GM12878 (cell line): ENCODE results near the gene MVB12B. TPM values are rescaled to one million over a fixed set of nuclear protein-coding genes. Genes with fewer than 3 reads are reported as not detected.

ENCODE experiments used
- ATAC-seq: fragments of 200-7000 bp; cut with Tn5 transposase; 3 replicates; pipeline ENCODE4 v1.9.1; 2020; ENCODE audit warnings: mild to moderate bottlenecking, moderate library complexity
- BruUV-seq: library from RNA; stranded (reverse); fragments of 400-500 nt; replicated peaks from 2 replicates; lab custom pipeline; 2021; lab: Mats Ljungman, UMichigan
- CTCF ChIA-PET: fragments of 300-600 bp; sonication (Branson Sonifier 250); formaldehyde crosslinking; extraction: SDS; loops from one replicate; lab custom pipeline; 2021; ENCODE audit warnings: inconsistent platforms; lab: Yijun Ruan, JAX
- POLR2A ChIA-PET: fragments of 350-600 bp; formaldehyde crosslinking; extraction: SDS; loops from one replicate; lab custom pipeline; 2021; ENCODE audit warnings: inconsistent platforms; lab: Charles Lee
- RAD21 ChIA-PET: fragments of 300-600 bp; sonication (Branson Sonifier 250); formaldehyde crosslinking; loops from one replicate; lab custom pipeline; 2023; ENCODE audit warnings: antibody characterized with exemption; ENCODE audit not compliant: unreplicated experiment; lab: Charles Lee
- SMC1A ChIA-PET: fragments of 300-600 bp; sonication (Branson Sonifier 250); formaldehyde crosslinking; loops from one replicate; lab custom pipeline; 2023; ENCODE audit not compliant: unreplicated experiment, uncharacterized antibody; lab: Charles Lee
- DNase-seq: peaks from one replicate; pipeline ENCODE4 v3.0.0-alpha.2; 2011; ENCODE audit warnings: low read depth, low spot score
- FAIRE-seq: peaks from 3 replicates; lab custom pipeline; 2011; peaks lifted over from hg19 to GRCh38; lab: Jason Lieb, UNC
- H2AFZ ChIP-seq: 2 replicates; pipeline ENCODE4 v1.6.0; 2011; ENCODE audit warnings: low read depth, low read length, control low read depth; ENCODE audit not compliant: control insufficient read depth
- H3K27ac ChIP-seq: 2 replicates; pipeline ENCODE4 v1.5.1; 2011; ENCODE audit warnings: control low read depth; ENCODE audit not compliant: control insufficient read depth, insufficient read depth
- H3K27me3 ChIP-seq, 2 experiments: replicated peaks in 1 of 2; 2 replicates each; pipeline versions ENCODE4 v1.6.0 to v1.6.1; 2011; ENCODE audit warnings: low read length in 1 of 2; ENCODE audit not compliant: control insufficient read depth in 2 of 2, insufficient read depth in 2 of 2
- H3K36me3 ChIP-seq, 2 experiments: 2 replicates each; pipeline ENCODE4 v1.5.1; 2011; ENCODE audit warnings: low read length in 1 of 2; ENCODE audit not compliant: control insufficient read depth in 2 of 2, insufficient read depth in 2 of 2
- H3K4me1 ChIP-seq: 2 replicates; pipeline ENCODE4 v1.6.1; 2011; ENCODE audit warnings: mild to moderate bottlenecking, low read length, moderate library complexity, mixed read lengths; ENCODE audit not compliant: control insufficient read depth, insufficient read depth
- H3K4me2 ChIP-seq: 2 replicates; pipeline ENCODE4 v1.6.0; 2011; ENCODE audit warnings: control low read depth; ENCODE audit not compliant: control insufficient read depth, insufficient read depth
- H3K4me3 ChIP-seq: fragments of 200-600 bp; sonication (generic); 2 replicates; pipeline ENCODE4 v1.5.1; 2016
- H3K79me2 ChIP-seq: 2 replicates; pipeline ENCODE4 v1.6.0; 2011; ENCODE audit warnings: low read length; ENCODE audit not compliant: control insufficient read depth, insufficient read depth
- H3K9ac ChIP-seq: 2 replicates; pipeline ENCODE4 v1.8.0; 2011; ENCODE audit warnings: low read length, control low read depth, mixed read lengths; ENCODE audit not compliant: control insufficient read depth, insufficient read depth
- H3K9me3 ChIP-seq: replicated peaks from 3 replicates; pipeline ENCODE4 v1.5.1; 2011; ENCODE audit warnings: mild to moderate bottlenecking, low read length; ENCODE audit not compliant: control insufficient read depth, insufficient read depth
- H4K20me1 ChIP-seq: 2 replicates; pipeline ENCODE4 v1.6.0; 2011; ENCODE audit not compliant: control insufficient read depth, insufficient read depth
- BCL3 ChIP-seq: IDR thresholded peaks from 2 replicates; pipeline ENCODE4 v1.6.1; 2011; ENCODE audit warnings: borderline replicate concordance, low read depth, mild to moderate bottlenecking, moderate library complexity, low read length; ENCODE audit not compliant: insufficient read depth, poor library complexity, severe bottlenecking
- BCLAF1 ChIP-seq: fragments of 450-650 bp; IDR thresholded peaks from 2 replicates; pipeline ENCODE4 v1.6.1; 2017; ENCODE audit warnings: antibody characterized with exemption, mild to moderate bottlenecking, moderate library complexity
- CREM ChIP-seq: IDR thresholded peaks from 2 replicates; pipeline ENCODE4 v1.6.1; 2014; ENCODE audit warnings: antibody characterized with exemption, low read depth
- EP300 ChIP-seq, 2 experiments: fragments of 150-350 bp in 1 of 2; IDR thresholded peaks; 2 replicates each; pipeline ENCODE4 v1.6.1; 2011 to 2012; ENCODE audit warnings: low read depth in 2 of 2, low read length in 2 of 2, borderline replicate concordance in 1 of 2, improper control_type of control experiment in 1 of 2, inconsistent platforms in 1 of 2; ENCODE audit not compliant: control insufficient read depth in 1 of 2
- MXI1 ChIP-seq: fragments of 150-350 bp; IDR thresholded peaks from 2 replicates; pipeline ENCODE4 v1.6.1; 2011; ENCODE audit warnings: low read depth, mild to moderate bottlenecking, inconsistent platforms, low read length, improper control_type of control experiment
- PRDM15 ChIP-seq: fragments of 450-650 bp; formaldehyde crosslinking; IDR thresholded peaks from 2 replicates; pipeline ENCODE4 v1.4.0; 2020; ENCODE audit warnings: mild to moderate bottlenecking, moderate library complexity
- SUZ12 ChIP-seq: fragments of 200-600 bp; sonication (generic); IDR thresholded peaks from one replicate; pipeline ENCODE4 v1.6.1; 2018; ENCODE audit warnings: antibody characterized with exemption, mild to moderate bottlenecking; ENCODE audit not compliant: unreplicated experiment
- USF1 ChIP-seq: IDR thresholded peaks from 2 replicates; pipeline ENCODE4 v1.6.1; 2011; ENCODE audit warnings: borderline replicate concordance, low read depth, mild to moderate bottlenecking, moderate library complexity, mixed read lengths, low read length; ENCODE audit not compliant: insufficient read depth; ENCODE audit errors: extremely low read length
- ZBTB40 ChIP-seq: fragments of 450-650 bp; IDR thresholded peaks from 2 replicates; pipeline ENCODE4 v1.6.1; 2016; ENCODE audit warnings: mild to moderate bottlenecking, moderate library complexity, borderline replicate concordance
- WGBS: methylation state at CpG from one replicate; pipeline ENCODE4 v1.1.6; 2016; ENCODE audit warnings: low lambda C conversion rate; ENCODE audit not compliant: insufficient replicate concordance, insufficient coverage; ENCODE audit errors: missing lambda C conversion rate; 5-methylcytosine and 5-hydroxymethylcytosine counted together
- in situ Hi-C: fragments of 300-500 bp; cut with MboI; formaldehyde crosslinking; loops from 9 replicates; pipeline ENCODE4 v1.14.3; 2018; ENCODE audit warnings: mixed read lengths
- intact Hi-C: fragments of 100-400 bp; cut with micrococcal nuclease; formaldehyde crosslinking; loops from one replicate; pipeline ENCODE4 v1.14.2; 2022; ENCODE audit not compliant: unreplicated experiment
- polyA plus RNA-seq, 11 experiments: library from polyadenylated mRNA; depleted of rRNA in 4 of 11; unstranded in 6 of 11; stranded (reverse) in 5 of 11; fragments of >200 nt; fragmentation: Nextera tagmentation in 4 of 11; fragmentation: Illumina TruSeq in 1 of 11; extraction: Ambion mirVana in 4 of 11; extraction: Trizol in 1 of 11; gene quantifications; 1 replicate in 1 of 11; 2 replicates in 10 of 11; pipeline versions ENCODE4 v1.2.1 to v1.2.3, GENCODE V29; 2011 to 2016; ENCODE audit warnings: inconsistent platforms in 2 of 11, missing spikeins in 2 of 11, low read depth in 1 of 11
- total RNA-seq, 4 experiments: library from RNA; depleted of rRNA in 3 of 4; stranded (reverse); fragments of >200 nt in 3 of 4; fragmentation: Illumina TruSeq in 1 of 4; extraction: Trizol in 1 of 4; gene quantifications; 2 replicates each; pipeline versions ENCODE4 v1.2.1 to v1.2.3, GENCODE V29; 2013 to 2021

MVB12B gene
- total and polyA plus RNA-seq, 10 of the 15 experiments (the other 5 are each of a cell fraction or from before 2014, with no cell fraction given): 0.08 TPM; not detected in 9

GRCh38 chr9:126372716-126373115 lies 46.1 kb downstream of the MVB12B start:
- H3K36me3 ChIP-seq: no peaks in the 10 kb centered on the region
- 9% methylated on average over 6 of the region's 6 CpGs for WGBS
- in situ Hi-C loops (no loop called here), intact Hi-C loops (no loop called here)
- no peak overlapping the region for H3K4me3 ChIP-seq
- no peak for FAIRE-seq
- no TSS peak for BruUV-seq
- no peak overlapping the region for H3K4me2 ChIP-seq
- no peaks in the 10 kb centered on the region; the same call in 1 of the 2 replicates for H3K4me1 ChIP-seq
- no peak overlapping the region for H3K9ac ChIP-seq
- CTCF ChIA-PET: no interaction called here
- H3K27me3 ChIP-seq: peaks cover 1 to 2% of the 10 kb centered on the region in 2 experiments; a peak in 2 of 4 replicates
- no peak overlapping the region for H2AFZ ChIP-seq
- SMC1A ChIA-PET: no interaction called here
- RAD21 ChIA-PET: no interaction called here
- no peak for DNase-seq
- no peaks in the 10 kb centered on the region for H3K79me2 ChIP-seq
- H4K20me1 ChIP-seq: no peaks in the 10 kb centered on the region
- POLR2A ChIA-PET: no interaction called here
- H3K9me3 ChIP-seq: no peaks in the 10 kb centered on the region
- H3K27ac ChIP-seq: no peak overlapping the region
- no peak for ATAC-seq
- TF ChIP-seq ZBTB40 (no peak), BCL3 (no peak), PRDM15 (no peak), BCLAF1 (no peak), SUZ12 (no peak), USF1 (no peak), MXI1 (no peak), CREM (no peak), EP300 (IDR thresholded peaks at IDR 0.05; ENCODE audit: borderline replicate concordance in 1 of 2, control insufficient read depth in 1 of 2, low read depth in 2 of 2, low read length in 2 of 2) (no peak)
